GM19463 (cell line): ENCODE measurements around the gene QSOX2.

Source experiments
- ATAC-seq: cut with Tn5 transposase; IDR thresholded peaks from one replicate; pipeline ENCODE4 v1.9.1; 2021; ENCODE audit warnings: mild to moderate bottlenecking, moderate library complexity; ENCODE audit not compliant: unreplicated experiment

Gene QSOX2

GRCh38 chr9:136192289-136193126 is 53.1 kb downstream of the QSOX2 start:
- no peak for ATAC-seq

GRCh38 chr9:136191960-136192286 is 53.7 kb downstream of the QSOX2 start:
- no peak for ATAC-seq

GRCh38 chr9:136191099-136191959 is 54.3 kb downstream of the QSOX2 start:
- no peak for ATAC-seq

GRCh38 chr9:136190656-136191055 is 55.0 kb downstream of the QSOX2 start:
- no peak for ATAC-seq

- no peak for ATAC-seq
These were observed 55.4 kb downstream of the QSOX2 start for GRCh38 chr9:136190237-136190601.

- no peak for ATAC-seq
These were observed 56.0 kb downstream of the QSOX2 start for GRCh38 chr9:136189394-136190236.

- no peak for ATAC-seq
These were observed 57.7 kb downstream of the QSOX2 start for GRCh38 chr9:136187683-136188586.

GRCh38 chr9:136187197-136187596 is 58.4 kb downstream of the QSOX2 start:
- ATAC-seq = no peak

- no peak for ATAC-seq
These were observed 59.2 kb downstream of the QSOX2 start for GRCh38 chr9:136186386-136186785.

- ATAC-seq = no peak
These were observed 59.8 kb downstream of the QSOX2 start for GRCh38 chr9:136185596-136186366.

GRCh38 chr9:136185066-136185465 is 60.5 kb downstream of the QSOX2 start:
- no peak for ATAC-seq

- ATAC-seq = no peak
These were observed 62.7 kb downstream of the QSOX2 start for GRCh38 chr9:136182850-136183422.

- no peak for ATAC-seq
These were observed 63.2 kb downstream of the QSOX2 start for GRCh38 chr9:136182420-136182787.

GRCh38 chr9:136181784-136182419 is 63.7 kb downstream of the QSOX2 start:
- no peak for ATAC-seq

- ATAC-seq = no peak
These were observed 65.0 kb downstream of the QSOX2 start for GRCh38 chr9:136180586-136180985.

GRCh38 chr9:136179761-136180160 is 65.9 kb downstream of the QSOX2 start:
- ATAC-seq = no peak

GRCh38 chr9:136179101-136179616 is 66.5 kb downstream of the QSOX2 start:
- ATAC-seq = no peak

GRCh38 chr9:136178773-136179075 is 66.9 kb downstream of the QSOX2 start:
- ATAC-seq = no peak
